HepG2 (cell line): ENCODE measurements around the gene RASAL3. TPM values are rescaled to one million over a fixed set of nuclear protein-coding genes. Genes with fewer than 3 reads are reported as not detected.

Source experiments
- ATAC-seq: fragments of 200-7000 bp; cut with Tn5 transposase; 3 replicates; pipeline ENCODE4 v1.9.1; 2020; ENCODE audit warnings: mild to moderate bottlenecking, moderate library complexity
- BruUV-seq: library from RNA; stranded (reverse); fragments of 400-500 nt; replicated peaks from 2 replicates; lab custom pipeline; 2021; lab: Mats Ljungman, UMichigan
- CTCF ChIA-PET: fragments of 300-600 bp; formaldehyde crosslinking; extraction: SDS; loops from one replicate; lab custom pipeline; 2021; ENCODE audit warnings: low total read pairs, inconsistent platforms, low intra/inter-chr PET ratio; lab: Yijun Ruan, JAX
- POLR2A ChIA-PET: fragments of 350-600 bp; sonication (Branson Sonifier 250); formaldehyde crosslinking; loops from one replicate; lab custom pipeline; 2020; ENCODE audit warnings: antibody characterized with exemption, inconsistent platforms; lab: Yijun Ruan, JAX
- DNase-seq: peaks from one replicate; pipeline ENCODE4 v3.0.0-alpha.2; 2015; ENCODE audit warnings: low spot score
- FAIRE-seq: peaks from 3 replicates; lab custom pipeline; 2011; peaks lifted over from hg19 to GRCh38; lab: Jason Lieb, UNC
- H2AFZ ChIP-seq: one replicate; pipeline ENCODE4 v1.6.1; 2011; ENCODE audit warnings: low read length, inconsistent platforms
- H3K27ac ChIP-seq: fragments of 300-600 bp; 3 replicates; pipeline ENCODE4 v1.8.0; 2011; ENCODE audit warnings: mixed run types, mild to moderate bottlenecking, mixed read lengths, low read length, inconsistent platforms; ENCODE audit not compliant: insufficient read depth; ENCODE audit errors: extremely low read length
- H3K27me3 ChIP-seq, 2 experiments: fragments of 200-600 bp in 1 of 2; 2 replicates in 1 of 2; 3 replicates in 1 of 2; pipeline versions ENCODE4 v1.6.0 to v1.8.0; 2011; ENCODE audit warnings: low read length in 2 of 2, mild to moderate bottlenecking in 2 of 2, moderate library complexity in 2 of 2, inconsistent platforms in 1 of 2; ENCODE audit not compliant: insufficient read depth in 2 of 2, control insufficient read depth in 1 of 2
- H3K36me3 ChIP-seq, 2 experiments: fragments of 200-600 bp in 1 of 2; replicated peaks in 1 of 2; 2 replicates in 1 of 2; 3 replicates in 1 of 2; pipeline versions ENCODE4 v1.5.1 to v1.8.0; 2011; ENCODE audit warnings: low read length in 2 of 2, inconsistent platforms in 1 of 2; ENCODE audit not compliant: insufficient read depth in 2 of 2, control insufficient read depth in 1 of 2
- H3K4me1 ChIP-seq: 2 replicates; pipeline ENCODE4 v1.5.1; 2012; ENCODE audit warnings: low read length, inconsistent platforms; ENCODE audit not compliant: insufficient read depth
- H3K4me2 ChIP-seq: 2 replicates; pipeline ENCODE4 v1.6.0; 2011; ENCODE audit warnings: low read depth, low read length, inconsistent platforms
- H3K4me3 ChIP-seq, 3 experiments: fragments of 200-600 bp in 1 of 3; sonication (generic), shearing (Covaris generic) in 1 of 3; replicated peaks in 1 of 3; 2 replicates each; pipeline ENCODE4 v1.5.1; 2011 to 2016; ENCODE audit warnings: low read length in 3 of 3, inconsistent platforms in 2 of 3, low read depth in 2 of 3, mild to moderate bottlenecking in 2 of 3, control low read depth in 1 of 3, mixed read lengths in 1 of 3; ENCODE audit not compliant: insufficient read depth in 1 of 3
- H3K79me2 ChIP-seq: one replicate; pipeline ENCODE4 v1.6.1; 2011; ENCODE audit warnings: low read length, inconsistent platforms; ENCODE audit not compliant: insufficient read depth
- H3K9ac ChIP-seq: 2 replicates; pipeline ENCODE4 v1.6.0; 2011; ENCODE audit warnings: mild to moderate bottlenecking, low read depth, low read length, inconsistent platforms; ENCODE audit not compliant: insufficient read depth
- H3K9me3 ChIP-seq: 2 replicates; pipeline ENCODE4 v1.5.1; 2012; ENCODE audit warnings: mild to moderate bottlenecking, low read length
- H4K20me1 ChIP-seq: 2 replicates; pipeline ENCODE4 v1.6.0; 2011; ENCODE audit warnings: inconsistent platforms, mild to moderate bottlenecking, low read length, moderate library complexity; ENCODE audit not compliant: insufficient read depth
- ATF7 ChIP-seq, 2 experiments: fragments of 450-650 bp in 1 of 2; sonication (generic) in 1 of 2; formaldehyde crosslinking in 1 of 2; IDR thresholded peaks; 2 replicates each; pipeline versions ENCODE4 v1.4.0 to v1.6.1; 2016 to 2020; ENCODE audit warnings: antibody characterized with exemption in 1 of 2, mild to moderate bottlenecking in 1 of 2, missing genetic modification reagents in 1 of 2
- FOXK2 ChIP-seq: fragments of 450-650 bp; IDR thresholded peaks from 2 replicates; pipeline ENCODE4 v1.6.1; 2016
- IKZF4 ChIP-seq: sonication (generic); formaldehyde crosslinking; IDR thresholded peaks from 2 replicates; pipeline ENCODE4 v1.5.1; 2020; ENCODE audit warnings: borderline replicate concordance, mild to moderate bottlenecking, low read depth, missing genetic modification reagents; ENCODE audit errors: not compliant biosample characterization
- KLF6 ChIP-seq: IDR thresholded peaks from 2 replicates; pipeline ENCODE4 v1.8.0; 2016; ENCODE audit warnings: missing biosample characterization, missing genetic modification reagents
- LBX2 ChIP-seq: sonication (generic); formaldehyde crosslinking; IDR thresholded peaks from 2 replicates; pipeline ENCODE4 v1.5.0; 2020; ENCODE audit warnings: missing genetic modification reagents, mild to moderate bottlenecking, borderline replicate concordance
- LCORL ChIP-seq, 2 experiments: fragments of 450-650 bp in 1 of 2; sonication (generic) in 1 of 2; formaldehyde crosslinking in 1 of 2; IDR thresholded peaks; 2 replicates each; pipeline versions ENCODE4 v1.5.0 to v1.6.1; 2017 to 2020; ENCODE audit warnings: antibody characterized with exemption in 1 of 2, missing genetic modification reagents in 1 of 2
- SNAPC4 ChIP-seq: sonication (generic); formaldehyde crosslinking; IDR thresholded peaks from 2 replicates; pipeline ENCODE4 v1.4.0; 2020; ENCODE audit warnings: mild to moderate bottlenecking, missing genetic modification reagents
- THAP7 ChIP-seq: sonication (generic); formaldehyde crosslinking; IDR thresholded peaks from 2 replicates; pipeline ENCODE4 v1.8.1; 2023; ENCODE audit warnings: mild to moderate bottlenecking, missing genetic modification reagents
- ZNF501 ChIP-seq: sonication (generic); formaldehyde crosslinking; IDR thresholded peaks from 2 replicates; pipeline ENCODE4 v1.5.1; 2020; ENCODE audit warnings: mild to moderate bottlenecking, moderate library complexity, missing genetic modification reagents
- ZNF691 ChIP-seq: sonication (generic); formaldehyde crosslinking; IDR thresholded peaks from 2 replicates; pipeline ENCODE4 v1.4.0; 2020; ENCODE audit warnings: missing genetic modification reagents, low read depth, mild to moderate bottlenecking, borderline replicate concordance
- ZNF720 ChIP-seq: sonication (generic); formaldehyde crosslinking; IDR thresholded peaks from 2 replicates; pipeline ENCODE4 v1.4.0; 2020; ENCODE audit warnings: missing genetic modification reagents
- ZNF724P ChIP-seq: sonication (generic); formaldehyde crosslinking; IDR thresholded peaks from 2 replicates; pipeline ENCODE4 v1.8.0; 2022; ENCODE audit warnings: missing genetic modification reagents, borderline replicate concordance
- ZNF770 ChIP-seq: sonication (generic); formaldehyde crosslinking; IDR thresholded peaks from 2 replicates; pipeline ENCODE4 v1.5.0; 2020; ENCODE audit warnings: mild to moderate bottlenecking, missing genetic modification reagents
- WGBS: methylation state at CpG from one replicate; pipeline ENCODE4 v1.1.6; 2017; ENCODE audit warnings: low lambda C conversion rate; 5-methylcytosine and 5-hydroxymethylcytosine counted together
- in situ Hi-C: cut with HindIII; loops from 2 replicates; pipeline ENCODE4 v1.10.0; 2017; ENCODE audit warnings: low pct_unique_long_range_greater_than_20kb; ENCODE audit not compliant: extremely low pct_ligation_motif_present
- intact Hi-C: fragments of 100-400 bp; cut with micrococcal nuclease; formaldehyde crosslinking; loops from one replicate; pipeline ENCODE4 v1.10.0; 2022; ENCODE audit not compliant: unreplicated experiment
- polyA plus RNA-seq, 8 experiments: library from polyadenylated mRNA; depleted of rRNA in 3 of 8; stranded (reverse) in 7 of 8; unstranded in 1 of 8; fragments of >200 nt; fragmentation: Illumina TruSeq in 4 of 8; extraction: Trizol in 4 of 8; gene quantifications; 2 replicates each; pipeline versions ENCODE4 v1.2.1 to v1.2.3, GENCODE V29; 2011 to 2016; ENCODE audit warnings: low read depth in 4 of 8, missing spikeins in 1 of 8, mixed read lengths in 1 of 8; ENCODE audit not compliant: insufficient read depth in 1 of 8
- total RNA-seq, 5 experiments: library from RNA; depleted of rRNA; stranded (reverse); fragments of >200 nt; fragmentation: Illumina TruSeq; extraction: Trizol; gene quantifications; 2 replicates each; pipeline ENCODE4 v1.2.3, GENCODE V29; 2016; ENCODE audit warnings: low read depth in 1 of 5

The RASAL3 gene
- total and polyA plus RNA-seq, 2 of the 13 experiments (the other 11 are each of a cell fraction or from before 2014, with no cell fraction given), result not detected

- in situ Hi-C loops (no loop called here), intact Hi-C loops (loop anchor here (5.0 kb wide), 1 partner anchor 124 kb away; no protein-coding TSS in a partner anchor)
- H3K4me1 ChIP-seq, result peaks cover 46% of the 10 kb centered on the region
- no peak for FAIRE-seq
- TF ChIP-seq SNAPC4 (CRISPR knock-in tag) (no peak), ZNF691 (no peak), FOXK2 (no peak), ZNF720 (CRISPR knock-in tag) (no peak), THAP7 (CRISPR knock-in tag) (no peak), ZNF770 (CRISPR knock-in tag) (no peak), ATF7 (IDR thresholded peaks at IDR 0.05) (no peak), ATF7 (CRISPR knock-in tag; IDR thresholded peaks at IDR 0.05) (no peak), KLF6 (no peak), ZNF724P (no peak), ZNF501 (CRISPR knock-in tag) (no peak), LCORL (IDR thresholded peaks at IDR 0.05) (no peak), LCORL (CRISPR knock-in tag; IDR thresholded peaks at IDR 0.05) (no peak), IKZF4 (CRISPR knock-in tag) (no peak), LBX2 (CRISPR knock-in tag) (no peak)
- ChIA-PET POLR2A (interaction anchor here (1.4 to 2.4 kb wide), 4 partner anchors 15 to 118 kb away, joined by 3 to 34 read pairs (median 6); partner anchors contain the start of genes AKAP8 and AKAP8L), CTCF (no interaction called here)
- peak overlapping the region; percentile 77; the same call in 1 of the 2 replicates for H3K9ac ChIP-seq
- no TSS peak for BruUV-seq
- WGBS, result 65% methylated on average over 8 of the region's 8 CpGs
- no peak overlapping the region for H3K27ac ChIP-seq
- no peaks in the 10 kb centered on the region; a peak in 2 of 5 replicates for H3K27me3 ChIP-seq
- peaks cover 24% of the 10 kb centered on the region for H3K79me2 ChIP-seq
- no peaks in the 10 kb centered on the region for H3K9me3 ChIP-seq
- peak overlapping the region; percentile 64 to 88 (median 85); a peak in 4 of 6 replicates for H3K4me3 ChIP-seq
- H3K4me2 ChIP-seq, result peak overlapping the region; percentile 76
- H3K36me3 ChIP-seq, result peaks cover 2 to 4% of the 10 kb centered on the region in 2 experiments; a peak in 2 of 5 replicates
- no peak for ATAC-seq
- H4K20me1 ChIP-seq, result no peaks in the 10 kb centered on the region
- no peak for DNase-seq
- no peak overlapping the region for H2AFZ ChIP-seq
Observed at GRCh38 chr19:15433519-15434069, 30.8 kb downstream of the RASAL3 start.
